ENCODE measurements around the gene PSG7. TPM values are rescaled to one million over a fixed set of nuclear protein-coding genes. Genes with fewer than 3 reads are reported as not detected.
"Not testable (repeated sequence)": the region's sequence is repeated elsewhere in the genome, so short reads cannot be mapped to it uniquely, and the experiment has no call there.

The PSG7 gene
- total RNA-seq, 2 donors from 2014 or later = not detected

DNA sequence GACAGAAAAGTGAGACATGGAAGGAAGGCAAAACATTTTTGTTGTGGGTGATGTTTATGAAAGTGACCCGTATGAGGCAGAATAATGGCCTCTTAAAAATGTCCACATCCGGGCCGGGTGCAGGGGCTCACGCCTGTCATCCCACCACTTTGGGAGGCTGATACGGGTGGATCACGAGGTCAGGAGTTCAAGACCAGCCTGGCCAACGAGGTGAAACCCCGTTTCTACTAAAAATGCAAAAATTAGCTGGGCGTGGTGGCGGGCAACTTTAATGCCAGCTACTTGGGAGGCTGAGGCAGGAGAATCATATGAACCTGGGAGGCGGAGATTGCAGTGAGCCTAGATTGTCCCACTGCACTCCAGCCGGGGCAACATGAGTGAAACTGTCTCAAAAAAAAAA lies 37.3 kb downstream of the PSG7 start:
- H3K27ac Mint-ChIP-seq; ATAC-seq; H3K4me3 Mint-ChIP-seq; H3K9me3 ChIP-seq (ENCODE audit: control insufficient read depth, low read length, poor library complexity, severe bottlenecking); H3K36me3 Mint-ChIP-seq (ENCODE audit: low read depth); H3K4me1 Mint-ChIP-seq; DNase-seq: not testable (repeated sequence)
- H3K27me3 Mint-ChIP-seq = peaks cover 56% of the 10 kb centered on the region

DNA sequence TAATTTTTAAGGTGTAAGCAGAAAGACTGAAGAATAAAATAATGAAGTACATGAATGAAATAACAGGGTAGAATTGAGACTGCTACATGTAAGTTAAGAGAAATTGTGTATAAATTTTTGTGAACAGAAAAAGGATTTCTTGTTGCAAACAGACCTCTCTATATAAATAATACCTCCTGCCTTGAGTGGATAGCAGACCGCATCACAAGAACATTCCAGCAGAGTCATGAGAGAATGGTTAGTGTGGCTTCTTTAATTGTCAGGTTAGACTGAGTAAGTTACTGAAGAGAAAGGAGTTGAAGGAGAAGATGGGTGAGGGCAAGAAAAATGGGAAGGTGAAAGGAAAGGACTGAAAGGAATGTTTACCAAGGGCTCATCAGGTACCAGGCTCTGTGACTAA lies 37.9 kb downstream of the PSG7 start:
- H3K4me1 Mint-ChIP-seq; H3K9me3 ChIP-seq (ENCODE audit: control insufficient read depth, low read length, poor library complexity, severe bottlenecking); H3K4me3 Mint-ChIP-seq; ATAC-seq; H3K36me3 Mint-ChIP-seq (ENCODE audit: low read depth); DNase-seq; H3K27ac Mint-ChIP-seq: not testable (repeated sequence)
- H3K27me3 Mint-ChIP-seq = peaks cover 54% of the 10 kb centered on the region

DNA sequence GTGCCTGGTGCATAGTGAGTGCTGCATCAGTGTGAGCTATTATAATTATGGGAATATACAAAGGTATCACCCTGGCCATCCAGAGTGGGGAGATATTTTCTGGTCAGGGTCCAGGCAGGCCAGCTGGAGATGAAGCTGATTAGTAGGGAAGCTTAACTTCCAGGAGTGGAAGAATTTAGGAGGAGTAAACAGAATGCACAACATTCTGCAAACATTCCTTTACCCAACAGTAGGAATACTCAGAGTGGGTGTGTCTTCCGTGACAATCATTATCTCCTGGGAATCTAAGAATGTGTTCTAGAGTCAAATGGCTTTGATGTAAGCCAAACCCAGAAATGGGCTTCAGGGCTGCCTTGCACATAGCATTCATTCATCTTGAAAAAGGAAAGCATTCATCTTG lies 38.4 kb downstream of the PSG7 start:
- H3K27me3 Mint-ChIP-seq = peaks cover 54% of the 10 kb centered on the region
- not testable (repeated sequence) for H3K4me1 Mint-ChIP-seq; ATAC-seq; H3K27ac Mint-ChIP-seq; H3K9me3 ChIP-seq (ENCODE audit: control insufficient read depth, low read length, poor library complexity, severe bottlenecking); H3K36me3 Mint-ChIP-seq (ENCODE audit: low read depth); H3K4me3 Mint-ChIP-seq; DNase-seq

DNA sequence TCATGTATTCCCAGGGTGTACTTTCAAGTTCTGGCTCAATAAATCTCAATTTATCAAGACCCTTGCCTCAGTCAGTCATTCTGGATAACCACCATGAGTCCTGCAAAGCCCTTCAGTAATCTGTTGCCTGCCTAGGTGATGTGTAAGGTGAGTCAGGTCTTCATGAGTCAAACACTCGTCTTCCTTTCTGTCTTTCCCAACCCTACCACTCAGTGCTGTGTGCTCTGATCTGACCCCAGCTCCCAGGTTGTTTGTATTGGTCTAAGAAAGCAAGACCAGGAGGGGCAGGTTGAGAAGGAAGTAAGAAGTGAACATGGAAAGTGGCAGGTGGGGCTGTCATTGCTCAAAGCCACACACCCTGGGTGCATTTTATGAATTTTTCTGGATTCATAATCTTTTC lies 39.3 kb downstream of the PSG7 start:
- not testable (repeated sequence) for DNase-seq; H3K27ac Mint-ChIP-seq; ATAC-seq; H3K4me3 Mint-ChIP-seq; H3K36me3 Mint-ChIP-seq (ENCODE audit: low read depth); H3K4me1 Mint-ChIP-seq; H3K9me3 ChIP-seq (ENCODE audit: control insufficient read depth, low read length, poor library complexity, severe bottlenecking)
- peaks cover 48% of the 10 kb centered on the region for H3K27me3 Mint-ChIP-seq

DNA sequence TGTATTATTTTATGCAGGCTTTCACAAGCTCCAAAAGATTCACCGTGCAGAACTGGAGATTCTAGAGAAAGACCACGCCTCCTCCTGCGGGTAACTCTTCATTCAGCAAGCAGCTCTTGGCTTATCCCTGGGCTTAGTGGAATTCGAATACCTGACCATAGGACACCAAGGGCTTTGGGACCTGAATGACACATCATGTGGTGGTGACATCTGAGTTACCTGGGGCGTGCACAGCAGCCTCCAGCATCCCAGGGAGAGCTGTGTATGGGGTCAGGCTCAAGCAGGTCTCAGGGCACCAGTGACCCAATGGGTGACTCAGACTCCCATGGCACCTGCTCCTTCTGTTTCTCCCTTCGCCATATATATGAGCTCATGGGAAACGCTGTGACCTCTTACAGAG lies 46.6 kb downstream of the PSG7 start:
- H3K4me3 Mint-ChIP-seq; H3K4me1 Mint-ChIP-seq; ATAC-seq; H3K27ac Mint-ChIP-seq; DNase-seq; H3K36me3 Mint-ChIP-seq (ENCODE audit: low read depth); H3K9me3 ChIP-seq (ENCODE audit: control insufficient read depth, low read length, poor library complexity, severe bottlenecking): not testable (repeated sequence)
- peaks cover 30% of the 10 kb centered on the region for H3K27me3 Mint-ChIP-seq

DNA sequence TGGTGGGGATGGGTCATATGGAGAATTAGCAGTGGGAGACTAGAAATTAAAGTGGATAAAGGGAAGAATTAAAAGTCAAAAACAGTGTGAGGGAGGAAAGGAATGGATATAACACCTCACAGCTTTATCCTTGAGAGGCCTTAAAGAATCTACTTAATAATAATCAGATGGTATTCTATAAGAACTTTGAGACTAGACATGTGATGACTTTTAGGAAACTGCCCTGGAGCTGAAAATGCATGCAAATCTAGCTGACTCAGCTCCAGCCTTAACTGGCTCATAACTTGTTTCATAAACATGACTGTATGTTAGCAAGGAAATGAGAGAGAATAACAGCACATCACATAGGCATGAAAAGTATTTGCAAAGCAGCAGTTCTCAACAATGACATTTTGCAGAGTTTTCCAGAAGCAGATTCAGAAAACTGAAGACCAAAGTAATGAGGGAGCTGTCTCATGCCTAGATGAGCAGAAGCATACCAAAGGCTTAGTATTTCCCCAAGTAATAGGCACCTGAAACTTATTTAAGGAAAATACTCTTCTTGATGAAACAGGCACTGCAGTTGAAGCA lies 49.0 kb downstream of the PSG7 start:
- H3K36me3 Mint-ChIP-seq (ENCODE audit: low read depth); H3K4me1 Mint-ChIP-seq; H3K4me3 Mint-ChIP-seq; H3K27ac Mint-ChIP-seq; DNase-seq; H3K9me3 ChIP-seq (ENCODE audit: control insufficient read depth, low read length, poor library complexity, severe bottlenecking); ATAC-seq: not testable (repeated sequence)
- peaks cover 55% of the 10 kb centered on the region for H3K27me3 Mint-ChIP-seq

DNA sequence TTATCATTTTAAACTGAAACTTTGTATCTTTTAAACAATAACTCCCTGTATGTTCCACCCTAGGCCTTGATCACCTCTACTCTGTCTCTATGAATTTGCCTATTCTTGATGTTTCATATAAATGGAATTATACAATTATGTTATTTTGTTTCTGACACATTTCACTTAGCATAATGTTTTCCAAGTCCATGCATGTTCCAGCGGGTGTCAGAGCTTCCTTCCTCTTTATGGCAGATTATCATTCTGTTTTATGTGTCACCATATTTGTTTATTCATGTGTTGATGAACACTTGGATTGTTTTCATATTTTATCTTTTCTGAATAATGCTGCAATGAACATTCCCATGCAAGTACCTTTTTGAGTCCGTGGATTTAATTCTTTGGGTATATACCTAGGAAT lies 54.3 kb downstream of the PSG7 start:
- not testable (repeated sequence) for H3K36me3 Mint-ChIP-seq (ENCODE audit: low read depth); H3K9me3 ChIP-seq (ENCODE audit: control insufficient read depth, low read length, poor library complexity, severe bottlenecking); H3K27ac Mint-ChIP-seq; H3K4me1 Mint-ChIP-seq; ATAC-seq; DNase-seq; H3K4me3 Mint-ChIP-seq
- peaks cover 75% of the 10 kb centered on the region for H3K27me3 Mint-ChIP-seq

DNA sequence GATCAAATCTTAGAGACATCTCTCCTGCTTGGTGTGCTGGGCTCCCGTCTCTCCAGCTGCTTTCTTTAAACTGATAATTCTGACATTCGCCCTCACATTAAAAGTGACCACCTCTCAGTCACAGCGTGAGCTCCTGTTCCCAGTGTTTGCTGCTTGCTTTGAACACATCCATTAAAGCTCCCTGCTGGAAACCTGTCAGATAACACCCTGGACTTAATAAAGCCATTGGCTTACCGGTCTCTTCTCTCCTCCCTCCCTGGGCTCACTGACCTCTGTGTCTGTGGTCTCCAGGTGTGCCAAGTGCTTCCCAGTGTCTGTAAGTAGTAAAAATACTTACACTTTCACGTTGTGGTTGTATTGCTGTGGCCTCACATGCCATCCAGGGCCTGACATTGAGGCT lies 55.0 kb downstream of the PSG7 start:
- not testable (repeated sequence) for H3K4me3 Mint-ChIP-seq; H3K9me3 ChIP-seq (ENCODE audit: control insufficient read depth, low read length, poor library complexity, severe bottlenecking); H3K4me1 Mint-ChIP-seq; H3K36me3 Mint-ChIP-seq (ENCODE audit: low read depth); H3K27ac Mint-ChIP-seq; ATAC-seq; DNase-seq
- H3K27me3 Mint-ChIP-seq = peaks cover 70% of the 10 kb centered on the region

DNA sequence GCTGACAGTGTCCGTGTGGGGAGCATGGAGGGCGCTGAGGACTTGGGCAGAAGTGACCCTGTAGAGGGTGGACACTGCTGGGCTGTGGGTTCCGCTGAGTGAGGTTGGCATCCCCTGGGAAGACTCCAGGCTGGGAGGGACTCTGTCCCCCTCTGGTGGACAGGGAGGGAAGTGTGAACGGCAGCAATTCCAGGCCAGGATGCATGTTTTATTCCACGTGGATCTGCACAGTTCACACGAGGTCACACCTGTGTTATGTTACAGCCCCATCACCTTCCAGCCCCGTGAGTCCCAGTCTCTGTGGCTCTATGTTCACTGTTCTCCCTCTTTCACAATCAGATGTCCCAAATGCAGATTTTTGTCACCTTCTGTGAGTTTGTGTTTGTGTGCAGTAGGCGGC lies 55.7 kb downstream of the PSG7 start:
- not testable (repeated sequence) for H3K9me3 ChIP-seq (ENCODE audit: control insufficient read depth, low read length, poor library complexity, severe bottlenecking); ATAC-seq; H3K4me1 Mint-ChIP-seq; H3K36me3 Mint-ChIP-seq (ENCODE audit: low read depth); H3K27ac Mint-ChIP-seq; H3K4me3 Mint-ChIP-seq; DNase-seq
- H3K27me3 Mint-ChIP-seq = peaks cover 62% of the 10 kb centered on the region

DNA sequence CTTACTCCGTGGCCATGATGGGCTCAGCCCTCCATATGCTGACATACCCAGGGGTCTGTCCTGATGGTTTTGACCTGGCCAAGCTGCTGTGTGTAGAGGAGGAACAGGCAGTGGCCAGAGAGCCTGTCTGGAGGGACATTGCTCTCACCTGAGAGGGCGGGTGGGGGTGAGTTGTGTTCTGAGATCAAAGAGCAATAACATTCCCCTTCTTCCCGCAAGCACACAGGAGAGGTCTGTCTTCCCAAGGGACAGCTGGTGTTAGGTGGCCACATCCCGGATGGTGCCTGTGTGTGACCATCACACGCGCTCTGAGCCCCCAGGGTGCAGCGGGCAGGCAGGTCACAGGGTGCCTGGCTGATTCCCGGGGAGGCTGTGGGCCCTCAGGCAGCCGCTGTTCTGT lies 56.4 kb downstream of the PSG7 start:
- H3K9me3 ChIP-seq (ENCODE audit: control insufficient read depth, low read length, poor library complexity, severe bottlenecking); DNase-seq; ATAC-seq; H3K27ac Mint-ChIP-seq; H3K4me3 Mint-ChIP-seq; H3K36me3 Mint-ChIP-seq (ENCODE audit: low read depth); H3K4me1 Mint-ChIP-seq: not testable (repeated sequence)
- H3K27me3 Mint-ChIP-seq = peaks cover 56% of the 10 kb centered on the region

DNA sequence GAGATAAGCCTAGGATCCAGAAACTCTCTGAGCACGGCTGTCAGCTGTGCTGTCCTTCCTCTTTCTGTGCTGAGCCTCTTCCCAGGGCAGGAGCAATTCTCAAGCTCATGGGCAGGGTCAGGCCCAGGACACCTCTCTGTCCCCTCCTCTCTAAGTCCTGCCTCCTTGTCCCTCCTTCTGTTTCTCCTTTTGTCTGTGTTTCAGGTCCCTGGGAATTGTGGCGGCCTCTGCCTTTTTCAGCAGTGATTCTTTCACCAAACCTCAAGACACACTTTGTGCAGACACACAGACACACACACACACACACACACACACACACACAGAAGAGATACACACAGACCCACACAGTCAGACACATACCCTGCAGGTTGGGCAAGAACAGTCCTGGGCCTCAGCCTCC lies 57.4 kb downstream of the PSG7 start, which contains the start of gene PSG1:
Gene PSG1 (minus strand): TSS at position 101 of the 400 bp plus-strand sequence. CDS start 132 bp downstream, outside the sequence.
- Mint-ChIP-seq H3K36me3 (ENCODE audit: low read depth) (no peaks in the 10 kb centered on the region), H3K4me1 (no peaks in the 10 kb centered on the region), H3K27me3 (peaks cover 46% of the 10 kb centered on the region), H3K27ac (peak within 1 kb of the TSS; percentile 39), H3K4me3 (no peak within 1 kb of the TSS)
- DNase-seq (no peak), ATAC-seq (no peak)
- no peaks in the 10 kb centered on the region for H3K9me3 ChIP-seq (ENCODE audit: control insufficient read depth, low read length, poor library complexity, severe bottlenecking)

DNA sequence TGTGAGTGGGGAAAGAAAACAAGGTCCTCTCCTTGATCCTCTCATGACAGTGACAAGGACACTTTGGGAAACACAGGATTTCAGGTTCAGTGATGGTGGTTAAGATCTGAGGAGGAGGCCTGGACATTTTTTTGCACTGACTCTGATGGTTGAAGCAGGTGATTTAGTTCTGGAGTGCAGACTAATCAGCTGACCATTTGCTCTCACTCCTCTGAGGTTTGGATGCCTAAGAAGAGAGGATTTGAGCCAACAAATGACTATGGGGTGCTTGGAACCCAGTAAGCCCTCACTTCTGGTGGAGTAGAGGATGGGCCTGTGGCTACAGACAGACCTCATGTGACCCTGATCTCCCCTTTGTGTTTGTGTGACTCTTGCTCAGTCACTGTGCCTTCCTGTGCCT lies 60.4 kb downstream of the PSG7 start:
- not testable (repeated sequence) for H3K9me3 ChIP-seq (ENCODE audit: control insufficient read depth, low read length, poor library complexity, severe bottlenecking); H3K4me1 Mint-ChIP-seq; H3K27ac Mint-ChIP-seq; ATAC-seq; H3K36me3 Mint-ChIP-seq (ENCODE audit: low read depth); H3K4me3 Mint-ChIP-seq; DNase-seq
- peaks cover 44% of the 10 kb centered on the region for H3K27me3 Mint-ChIP-seq

DNA sequence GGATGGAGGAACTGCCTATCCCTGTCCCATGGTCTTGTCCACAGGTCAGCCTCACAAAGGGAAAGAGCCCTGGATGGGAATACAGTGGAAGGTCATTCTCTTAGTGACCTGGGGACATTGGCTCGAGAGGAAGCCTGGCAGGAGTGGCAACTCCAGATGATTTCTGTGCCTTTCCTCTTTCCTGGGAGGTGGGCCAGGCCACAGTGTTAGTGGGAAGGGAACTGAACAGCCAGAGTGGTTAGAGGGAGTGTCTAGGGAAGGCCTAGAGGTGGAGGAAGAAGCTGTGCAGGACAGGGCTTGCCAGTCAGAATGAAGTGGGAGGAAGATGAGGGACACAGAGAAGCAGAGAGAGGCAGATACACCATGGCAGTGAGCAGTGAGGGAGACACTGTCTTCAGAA lies 61.1 kb downstream of the PSG7 start:
- H3K4me3 Mint-ChIP-seq; H3K27ac Mint-ChIP-seq; DNase-seq; H3K4me1 Mint-ChIP-seq; ATAC-seq; H3K36me3 Mint-ChIP-seq (ENCODE audit: low read depth); H3K9me3 ChIP-seq (ENCODE audit: control insufficient read depth, low read length, poor library complexity, severe bottlenecking): not testable (repeated sequence)
- H3K27me3 Mint-ChIP-seq = peaks cover 45% of the 10 kb centered on the region

Data from T-helper 17 cell (primary cell).